ENCODE data around the gene STMN1.

STMN1 gene

DNA sequence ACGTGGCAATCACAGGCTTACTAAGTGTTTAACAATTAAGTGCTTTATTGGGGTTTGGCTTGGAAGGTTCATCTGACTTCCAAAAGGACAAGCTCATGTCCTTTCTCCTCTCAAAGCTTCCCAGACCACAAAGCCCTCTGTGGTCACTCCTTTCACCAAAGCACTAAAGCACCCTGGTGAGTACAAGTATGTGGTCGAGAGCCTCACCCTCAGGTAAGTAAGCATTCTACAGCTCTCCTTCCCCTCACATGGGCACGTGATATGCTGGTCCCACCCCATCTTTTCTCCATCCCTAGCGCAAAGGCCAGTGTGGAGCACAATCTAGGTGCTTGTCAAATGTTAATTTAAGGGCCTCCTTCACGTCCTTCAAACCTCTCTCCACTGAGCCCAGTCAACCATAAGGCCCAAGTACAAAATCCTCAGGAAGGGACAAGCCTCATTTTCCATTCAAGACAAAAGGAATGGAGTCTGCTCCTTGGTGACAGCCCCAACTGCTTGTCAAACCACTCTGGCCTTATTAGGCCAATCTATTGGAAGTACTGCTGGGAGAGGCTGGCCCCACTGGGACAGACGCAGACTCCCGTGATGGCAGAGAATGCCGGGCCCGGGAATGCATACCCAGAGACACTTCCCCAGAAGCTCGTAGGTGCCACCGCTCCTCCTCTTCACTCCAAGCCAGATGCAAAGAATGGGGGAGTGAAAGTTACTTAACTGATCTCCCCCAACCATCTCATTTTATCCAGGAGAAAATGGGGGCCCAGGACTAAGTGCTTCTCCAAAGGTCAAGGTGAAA is 7.8 kb downstream of the STMN1 start:
- no peak for DNase-seq (ENCODE audit: insufficient read length, low spot score)
- FAIRE-seq, result no peak
- TF ChIP-seq POLR2AphosphoS5 (IDR thresholded peaks at IDR 0.05; ENCODE audit: low read depth, low read length) (no peak), SPI1 (IDR thresholded peaks at IDR 0.05; ENCODE audit: low read depth, low read length) (no peak), POU2F2 (IDR thresholded peaks at IDR 0.05; ENCODE audit: low read depth, low read length) (no peak), PAX5 (IDR thresholded peaks at IDR 0.05; ENCODE audit: insufficient read depth, low read length, severe bottlenecking) (no peak), POLR2A (IDR thresholded peaks at IDR 0.05; ENCODE audit: low read depth, low read length) (no peak), TAF1 (IDR thresholded peaks at IDR 0.05; ENCODE audit: low read depth, low read length) (no peak)

DNA sequence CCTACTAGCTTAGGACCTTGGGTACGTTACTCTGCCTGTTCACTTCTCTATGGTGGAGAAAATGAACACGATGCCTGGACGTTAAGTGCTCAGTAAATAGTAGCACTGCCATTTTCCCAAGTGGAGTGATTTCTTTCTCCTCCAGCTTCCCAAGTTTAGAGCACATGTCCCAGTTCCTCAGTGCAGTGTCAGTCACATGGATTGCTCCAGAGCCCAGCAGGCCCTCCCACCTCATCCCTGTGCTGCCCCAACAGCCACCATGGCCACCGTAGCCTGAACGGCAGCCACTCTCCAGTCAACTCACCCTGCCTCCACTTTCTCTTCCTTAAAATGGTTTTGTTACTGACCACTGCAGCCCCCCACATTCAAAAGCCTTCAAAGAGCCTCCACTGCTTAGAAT is 8.5 kb downstream of the STMN1 start:
- DNase-seq (ENCODE audit: insufficient read length, low spot score) (no peak), FAIRE-seq (no peak)
- TF ChIP-seq TAF1 (IDR thresholded peaks at IDR 0.05; ENCODE audit: low read depth, low read length), result no peak
- no peak for TF ChIP-seq PAX5 (IDR thresholded peaks at IDR 0.05; ENCODE audit: insufficient read depth, low read length, severe bottlenecking)
- TF ChIP-seq POLR2AphosphoS5 (IDR thresholded peaks at IDR 0.05; ENCODE audit: low read depth, low read length), result no peak
- no peak for TF ChIP-seq POU2F2 (IDR thresholded peaks at IDR 0.05; ENCODE audit: low read depth, low read length)
- no peak for TF ChIP-seq SPI1 (IDR thresholded peaks at IDR 0.05; ENCODE audit: low read depth, low read length)
- TF ChIP-seq POLR2A (IDR thresholded peaks at IDR 0.05; ENCODE audit: low read depth, low read length), result no peak

DNA sequence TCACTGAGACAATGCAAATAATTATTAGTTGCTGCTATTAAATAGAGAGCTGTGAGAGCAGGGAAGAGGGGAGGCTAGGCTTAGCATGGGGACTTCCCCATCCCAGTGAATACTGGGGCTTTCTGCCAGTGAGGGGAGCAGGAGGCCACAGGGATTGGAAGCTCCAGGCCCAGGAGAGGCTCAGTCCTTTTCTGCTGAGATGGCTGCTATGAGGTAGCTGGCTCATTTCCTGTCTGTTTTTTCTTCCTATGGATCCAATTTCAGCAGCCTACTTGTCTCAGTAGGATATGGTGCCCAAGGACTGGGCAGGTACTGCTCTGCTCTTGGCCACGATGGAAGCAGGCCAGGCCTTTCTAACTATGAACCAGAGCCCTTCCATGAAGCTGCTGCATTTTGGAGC is 10.0 kb downstream of the STMN1 start:
- FAIRE-seq, result no peak
- DNase-seq (ENCODE audit: insufficient read length, low spot score), result no peak
- TF ChIP-seq POLR2A (IDR thresholded peaks at IDR 0.05; ENCODE audit: low read depth, low read length) (no peak), POU2F2 (IDR thresholded peaks at IDR 0.05; ENCODE audit: low read depth, low read length) (no peak), TAF1 (IDR thresholded peaks at IDR 0.05; ENCODE audit: low read depth, low read length) (no peak), SPI1 (IDR thresholded peaks at IDR 0.05; ENCODE audit: low read depth, low read length) (no peak), PAX5 (IDR thresholded peaks at IDR 0.05; ENCODE audit: insufficient read depth, low read length, severe bottlenecking) (no peak), POLR2AphosphoS5 (IDR thresholded peaks at IDR 0.05; ENCODE audit: low read depth, low read length) (no peak)

DNA sequence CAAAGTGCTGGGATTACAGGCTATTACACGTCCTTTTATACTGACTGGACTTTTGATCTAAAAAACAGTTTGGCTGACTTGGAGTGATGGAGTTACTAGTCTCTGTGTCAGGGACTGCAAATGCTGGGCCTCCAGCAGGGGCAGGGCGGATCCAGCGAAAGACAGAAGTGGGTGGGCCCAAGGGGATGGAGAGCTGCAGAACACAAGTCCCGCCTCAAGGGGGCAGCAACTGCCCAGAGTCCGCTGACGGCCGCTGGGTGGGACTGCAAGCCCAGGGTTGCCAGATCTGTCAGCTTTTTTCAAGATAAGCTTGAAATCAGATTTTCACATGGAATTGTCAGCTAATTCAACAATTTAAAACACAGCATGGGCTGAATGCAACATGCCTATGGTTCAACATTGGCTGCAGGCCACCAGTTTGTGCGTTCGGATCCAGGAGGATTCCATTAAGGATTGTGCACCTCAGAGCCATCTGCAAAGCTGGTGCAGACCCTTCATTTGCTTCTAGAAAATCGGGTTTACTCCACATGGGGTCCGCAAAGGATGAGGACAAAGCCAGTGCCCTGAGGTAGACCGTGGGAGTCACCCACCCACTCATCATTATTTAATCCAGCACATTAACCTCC is 10.7 kb downstream of the STMN1 start:
- no peak for TF ChIP-seq TAF1 (IDR thresholded peaks at IDR 0.05; ENCODE audit: low read depth, low read length)
- TF ChIP-seq POLR2A (IDR thresholded peaks at IDR 0.05; ENCODE audit: low read depth, low read length), result no peak
- no peak for TF ChIP-seq POU2F2 (IDR thresholded peaks at IDR 0.05; ENCODE audit: low read depth, low read length)
- peak; percentile 48 for TF ChIP-seq SPI1 (IDR thresholded peaks at IDR 0.05; ENCODE audit: low read depth, low read length)
- TF ChIP-seq POLR2AphosphoS5 (IDR thresholded peaks at IDR 0.05; ENCODE audit: low read depth, low read length), result no peak
- FAIRE-seq (peak; percentile 91), DNase-seq (ENCODE audit: insufficient read length, low spot score) (peak; percentile 91)

DNA sequence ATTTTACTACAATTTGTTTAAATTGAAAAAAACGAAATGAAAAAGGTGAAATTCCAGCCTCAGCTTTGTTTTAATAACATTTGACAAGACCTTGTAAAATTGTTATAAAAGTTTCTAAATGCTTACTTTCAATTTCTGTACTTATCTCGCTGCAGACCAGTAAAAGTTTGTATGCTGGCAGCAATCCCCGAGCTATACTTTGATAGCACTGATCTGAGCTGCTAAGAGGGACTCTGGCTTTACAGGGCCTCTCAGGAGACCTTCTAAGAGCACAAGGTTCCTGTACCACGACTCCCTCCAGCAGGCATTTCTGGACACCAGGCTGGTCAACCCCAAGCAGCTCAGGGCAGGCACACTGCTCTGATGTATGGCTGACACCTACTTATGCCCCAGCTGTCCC is 13.1 kb downstream of the STMN1 start:
- no peak for DNase-seq (ENCODE audit: insufficient read length, low spot score)
- FAIRE-seq, result no peak

DNA sequence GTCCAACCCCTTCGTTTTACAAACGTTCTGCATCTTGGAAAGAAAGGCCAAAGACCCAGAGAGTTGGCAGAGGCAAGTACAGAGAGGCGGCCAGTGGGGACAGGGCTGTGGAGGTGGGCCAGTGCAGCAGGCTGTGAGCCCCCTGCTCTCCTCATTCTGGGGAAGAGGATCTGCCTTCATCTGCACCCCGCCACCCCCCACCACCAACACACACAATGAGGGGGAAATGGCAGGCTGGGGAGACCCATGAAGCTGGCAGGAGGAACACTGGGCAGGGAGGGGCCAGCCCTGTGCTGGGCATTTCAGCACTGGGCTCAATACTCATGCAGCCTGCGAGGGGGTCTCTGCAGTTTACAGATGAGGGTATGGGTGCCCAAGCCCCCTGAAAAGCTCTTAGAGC is 14.6 kb downstream of the STMN1 start:
- no peak for TF ChIP-seq TAF1 (IDR thresholded peaks at IDR 0.05; ENCODE audit: low read depth, low read length)
- TF ChIP-seq SPI1 (IDR thresholded peaks at IDR 0.05; ENCODE audit: low read depth, low read length), result no peak
- no peak for TF ChIP-seq POLR2A (IDR thresholded peaks at IDR 0.05; ENCODE audit: low read depth, low read length)
- TF ChIP-seq POU2F2 (IDR thresholded peaks at IDR 0.05; ENCODE audit: low read depth, low read length), result no peak
- TF ChIP-seq PAX5 (IDR thresholded peaks at IDR 0.05; ENCODE audit: insufficient read depth, low read length, severe bottlenecking), result no peak
- TF ChIP-seq POLR2AphosphoS5 (IDR thresholded peaks at IDR 0.05; ENCODE audit: low read depth, low read length), result no peak
- FAIRE-seq (no peak), DNase-seq (ENCODE audit: insufficient read length, low spot score) (no peak)

More for the DNA sequence above, 13.1 kb downstream of the STMN1 start:
- TF ChIP-seq SPI1 (IDR thresholded peaks at IDR 0.05; ENCODE audit: low read depth, low read length) (no peak), POLR2AphosphoS5 (IDR thresholded peaks at IDR 0.05; ENCODE audit: low read depth, low read length) (no peak), TAF1 (IDR thresholded peaks at IDR 0.05; ENCODE audit: low read depth, low read length) (no peak), POU2F2 (IDR thresholded peaks at IDR 0.05; ENCODE audit: low read depth, low read length) (no peak), POLR2A (IDR thresholded peaks at IDR 0.05; ENCODE audit: low read depth, low read length) (no peak), PAX5 (IDR thresholded peaks at IDR 0.05; ENCODE audit: insufficient read depth, low read length, severe bottlenecking) (no peak)

DNA sequence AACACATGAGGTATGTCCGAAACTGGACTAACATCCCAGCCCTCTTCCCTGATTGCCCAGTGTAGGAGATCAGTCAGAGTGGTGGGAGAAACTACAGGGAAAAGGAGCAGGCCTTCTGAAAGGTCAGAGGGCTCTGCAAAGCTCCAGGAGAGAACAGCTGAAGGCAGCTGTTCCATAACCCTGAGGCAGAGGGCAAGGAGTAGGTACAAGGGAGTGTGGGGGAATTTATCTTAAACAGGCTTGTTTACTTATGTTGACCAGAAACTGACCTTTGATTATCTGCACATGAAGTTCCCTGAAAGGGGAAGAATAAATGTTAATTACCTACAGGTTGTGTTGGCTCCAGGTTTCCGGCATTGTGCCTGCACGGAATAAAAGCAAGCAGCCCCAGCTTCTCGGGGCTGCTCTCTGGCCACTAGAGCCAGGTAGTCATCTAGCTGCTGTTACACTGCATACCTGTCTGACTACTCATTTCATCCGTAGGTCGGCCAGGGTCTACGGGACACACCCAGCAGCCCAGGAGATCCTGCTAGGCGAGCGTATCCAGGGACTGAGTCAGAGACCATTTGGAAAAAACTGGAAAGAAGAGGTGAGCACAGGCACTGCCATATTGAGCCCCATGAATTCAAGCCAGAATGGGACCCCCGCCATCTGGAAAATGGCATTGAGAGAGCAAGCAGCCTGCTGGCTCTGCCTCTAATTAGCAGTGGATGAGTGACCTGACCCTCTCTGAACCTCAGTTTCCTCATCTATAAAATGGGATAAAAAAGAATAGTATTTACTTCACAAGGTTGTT is 15.8 kb downstream of the STMN1 start:
- DNase-seq (ENCODE audit: insufficient read length, low spot score) (no peak), FAIRE-seq (no peak)
- TF ChIP-seq PAX5 (IDR thresholded peaks at IDR 0.05; ENCODE audit: insufficient read depth, low read length, severe bottlenecking), result no peak
- no peak for TF ChIP-seq SPI1 (IDR thresholded peaks at IDR 0.05; ENCODE audit: low read depth, low read length)
- TF ChIP-seq POLR2AphosphoS5 (IDR thresholded peaks at IDR 0.05; ENCODE audit: low read depth, low read length), result no peak
- TF ChIP-seq TAF1 (IDR thresholded peaks at IDR 0.05; ENCODE audit: low read depth, low read length), result no peak
- no peak for TF ChIP-seq POU2F2 (IDR thresholded peaks at IDR 0.05; ENCODE audit: low read depth, low read length)
- TF ChIP-seq POLR2A (IDR thresholded peaks at IDR 0.05; ENCODE audit: low read depth, low read length), result no peak

DNA sequence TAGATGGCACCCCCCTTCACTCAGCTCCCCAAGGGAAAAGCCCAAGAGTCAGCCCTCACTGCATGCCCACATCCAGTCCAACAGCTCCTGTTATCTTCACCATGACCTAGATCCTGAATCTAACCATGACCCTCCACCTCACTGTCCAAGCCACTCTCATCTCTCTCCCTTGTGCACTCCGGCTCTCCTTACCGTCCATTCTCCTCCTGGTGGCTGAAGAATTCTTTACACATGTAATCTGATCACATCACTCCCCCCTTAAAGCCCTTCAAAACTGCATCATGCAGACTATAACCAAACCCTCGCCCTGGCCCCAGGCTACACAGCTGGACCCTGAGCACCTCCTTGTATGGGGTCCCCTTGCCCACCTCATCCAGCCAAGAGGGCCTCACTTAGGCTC is 16.7 kb downstream of the STMN1 start:
- DNase-seq (ENCODE audit: insufficient read length, low spot score), result no peak
- no peak for TF ChIP-seq POLR2AphosphoS5 (IDR thresholded peaks at IDR 0.05; ENCODE audit: low read depth, low read length)
- TF ChIP-seq POLR2A (IDR thresholded peaks at IDR 0.05; ENCODE audit: low read depth, low read length), result no peak
- no peak for TF ChIP-seq TAF1 (IDR thresholded peaks at IDR 0.05; ENCODE audit: low read depth, low read length)
- TF ChIP-seq PAX5 (IDR thresholded peaks at IDR 0.05; ENCODE audit: insufficient read depth, low read length, severe bottlenecking), result no peak
- TF ChIP-seq SPI1 (IDR thresholded peaks at IDR 0.05; ENCODE audit: low read depth, low read length), result no peak
- TF ChIP-seq POU2F2 (IDR thresholded peaks at IDR 0.05; ENCODE audit: low read depth, low read length), result no peak
- FAIRE-seq, result no peak
